HG02798 (cell line): ENCODE measurements around the gene ADAT2.

Experiments
- ATAC-seq: cut with Tn5 transposase; IDR thresholded peaks from one replicate; pipeline ENCODE4 v1.9.1; 2021; ENCODE audit warnings: mild to moderate bottlenecking; ENCODE audit not compliant: unreplicated experiment, poor library complexity

ADAT2 gene

GRCh38 chr6:143399176-143399575 is 51.3 kb downstream of the ADAT2 start:
- ATAC-seq: no peak

GRCh38 chr6:143397227-143398222 is 53.0 kb downstream of the ADAT2 start:
- ATAC-seq: no peak

GRCh38 chr6:143396497-143397226 is 53.8 kb downstream of the ADAT2 start:
- no peak for ATAC-seq

GRCh38 chr6:143395699-143396098 is 54.8 kb downstream of the ADAT2 start:
- no peak for ATAC-seq

GRCh38 chr6:143394389-143394788 is 56.1 kb downstream of the ADAT2 start:
- ATAC-seq: no peak

- no peak for ATAC-seq
Observed at GRCh38 chr6:143390278-143390677, 60.2 kb downstream of the ADAT2 start.

GRCh38 chr6:143385636-143386035 is 64.9 kb downstream of the ADAT2 start:
- no peak for ATAC-seq

- no peak for ATAC-seq
Observed at GRCh38 chr6:143376861-143377260, 73.6 kb downstream of the ADAT2 start.

- no peak for ATAC-seq
Observed at GRCh38 chr6:143376375-143376774, 74.1 kb downstream of the ADAT2 start.

GRCh38 chr6:143375022-143375585 is 75.4 kb downstream of the ADAT2 start:
- no peak for ATAC-seq

GRCh38 chr6:143374014-143374413 is 76.5 kb downstream of the ADAT2 start:
- no peak for ATAC-seq
